Mononuclear cell (primary cell): ENCODE data around the gene MED25. TPM values are rescaled to one million over a fixed set of nuclear protein-coding genes. Genes with fewer than 3 reads are reported as not detected.

Experiments used
- H3K27me3 ChIP-seq: 2 replicates; pipeline ENCODE4 v1.6.0; 2011; ENCODE audit warnings: low read length, control low read depth; ENCODE audit not compliant: insufficient read depth
- H3K4me1 ChIP-seq: 2 replicates; pipeline ENCODE4 v1.5.1; 2011; ENCODE audit warnings: mild to moderate bottlenecking, low read length, control low read depth; ENCODE audit not compliant: insufficient read depth
- H3K4me3 ChIP-seq: 2 replicates; pipeline ENCODE4 v1.5.1; 2011; ENCODE audit warnings: mild to moderate bottlenecking, low read length, moderate library complexity
- H3K9me3 ChIP-seq: 2 replicates; pipeline ENCODE4 v1.5.1; 2011; ENCODE audit warnings: low read depth, mild to moderate bottlenecking, control low read depth, low read length
- total RNA-seq: library from RNA; depleted of rRNA; stranded (reverse); fragments of >200 nt; gene quantifications from one replicate; pipeline ENCODE4 v1.2.3, GENCODE V29; 2012

The MED25 gene
- total RNA-seq, 1 donor, result 15.1 TPM

DNA sequence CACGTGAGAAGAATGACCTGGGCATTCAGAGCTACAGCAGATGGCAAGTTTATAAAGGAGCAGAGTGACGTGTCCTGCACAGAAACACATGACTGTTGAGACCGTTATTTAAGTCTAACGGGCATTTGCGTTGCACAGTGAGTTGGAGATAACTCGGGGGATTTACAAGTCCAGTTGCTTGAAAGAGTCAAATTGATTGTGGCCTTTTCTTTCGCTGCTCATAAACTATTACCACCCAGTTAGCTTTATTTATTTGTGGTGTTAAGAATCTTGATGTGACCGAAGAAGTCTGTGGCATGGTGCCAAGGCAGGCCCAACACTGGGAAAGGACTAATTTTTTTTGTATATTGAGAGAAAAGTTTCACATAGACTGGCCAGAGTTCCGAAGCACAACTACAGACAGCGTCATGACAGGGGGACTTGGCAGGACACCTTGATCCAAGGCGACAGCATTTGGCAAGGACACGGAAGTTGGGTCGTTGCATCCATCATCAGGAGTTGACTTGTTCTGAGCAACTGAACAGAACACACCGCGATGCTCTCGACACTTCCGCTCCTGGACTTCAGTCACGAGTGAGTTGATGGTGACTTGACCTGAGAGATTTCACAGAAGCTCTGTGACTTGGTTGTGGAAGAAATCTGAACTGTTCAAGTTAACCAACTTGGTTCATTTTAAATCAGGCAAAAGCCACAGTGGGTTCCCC, 20.9 kb downstream of the MED25 start:
- H3K9me3 ChIP-seq, result no peaks in the 10 kb centered on the region
- H3K27me3 ChIP-seq, result no peaks in the 10 kb centered on the region
- H3K4me1 ChIP-seq, result peaks cover 10% of the 10 kb centered on the region
- H3K4me3 ChIP-seq, result no peak overlapping the region

DNA sequence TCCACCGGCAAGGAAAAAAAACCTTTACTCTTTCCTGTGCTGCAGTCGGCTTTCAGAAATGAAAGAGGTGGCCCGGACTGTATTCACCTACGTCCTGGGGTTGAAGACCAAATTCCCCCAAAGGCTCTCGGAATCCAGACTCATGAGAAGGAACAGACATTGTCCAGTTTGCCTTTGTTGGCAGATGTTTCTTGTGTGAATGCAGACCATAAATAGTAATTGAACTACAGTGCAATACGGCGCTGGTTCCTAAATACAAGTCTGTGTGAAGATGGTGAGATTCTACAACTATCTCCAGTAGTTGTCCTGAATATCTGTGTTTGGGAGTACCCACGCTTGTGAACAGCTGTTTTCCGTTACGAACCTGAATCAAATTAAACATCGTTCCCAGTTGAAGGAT, 21.6 kb downstream of the MED25 start:
- Histone ChIP-seq H3K4me1 (peaks cover 17% of the 10 kb centered on the region), H3K4me3 (no peak overlapping the region), H3K27me3 (no peaks in the 10 kb centered on the region), H3K9me3 (no peaks in the 10 kb centered on the region)

DNA sequence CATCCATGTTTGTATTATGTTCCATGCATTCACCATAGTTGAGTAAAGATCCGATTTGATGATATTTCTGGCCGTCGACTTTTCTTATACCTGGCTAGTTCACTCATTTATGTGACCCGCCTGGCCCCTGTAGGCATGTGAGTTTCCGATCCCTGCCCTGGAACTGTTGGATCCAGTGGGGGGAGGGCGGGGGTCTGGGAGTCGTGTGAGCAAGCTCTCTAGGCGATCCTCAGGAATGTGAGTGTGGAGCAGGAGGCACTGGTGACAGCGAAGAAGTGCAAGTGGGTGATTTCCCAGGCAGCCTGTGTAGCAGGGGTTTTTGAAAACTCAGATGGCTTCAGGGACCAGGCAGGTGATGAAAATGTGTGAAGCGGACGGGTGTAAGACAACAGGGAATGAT, 22.2 kb downstream of the MED25 start:
- Histone ChIP-seq H3K4me3 (no peak overlapping the region), H3K27me3 (no peaks in the 10 kb centered on the region), H3K9me3 (no peaks in the 10 kb centered on the region), H3K4me1 (peaks cover 23% of the 10 kb centered on the region)

DNA sequence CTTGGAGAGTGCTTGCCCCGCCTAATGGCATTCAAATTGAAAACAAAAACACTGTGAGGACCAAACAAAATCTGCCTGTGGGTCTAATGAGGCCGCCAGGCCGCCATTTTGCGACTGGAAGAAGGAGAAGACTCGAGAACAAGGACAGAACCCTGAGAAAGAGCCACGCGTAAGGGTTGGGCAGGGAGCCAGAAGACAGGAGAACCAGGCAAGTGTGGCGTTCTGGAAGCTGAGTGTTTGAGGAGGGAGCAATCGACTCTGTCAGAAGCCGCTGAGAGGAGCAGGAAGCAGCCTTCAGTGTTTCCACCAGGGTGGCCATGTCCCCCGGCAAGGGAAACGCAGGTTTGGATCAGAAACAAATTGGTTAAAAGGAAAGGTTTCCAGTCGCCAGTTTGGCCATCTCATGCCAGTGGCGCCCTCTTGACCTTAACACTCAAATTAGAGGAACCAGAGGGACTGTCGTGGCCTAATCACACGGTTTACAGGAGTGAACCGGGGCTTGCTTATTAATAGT, 22.7 kb downstream of the MED25 start:
- H3K4me3 ChIP-seq, result no peak overlapping the region
- no peaks in the 10 kb centered on the region for H3K27me3 ChIP-seq
- peaks cover 28% of the 10 kb centered on the region for H3K4me1 ChIP-seq
- no peaks in the 10 kb centered on the region for H3K9me3 ChIP-seq

DNA sequence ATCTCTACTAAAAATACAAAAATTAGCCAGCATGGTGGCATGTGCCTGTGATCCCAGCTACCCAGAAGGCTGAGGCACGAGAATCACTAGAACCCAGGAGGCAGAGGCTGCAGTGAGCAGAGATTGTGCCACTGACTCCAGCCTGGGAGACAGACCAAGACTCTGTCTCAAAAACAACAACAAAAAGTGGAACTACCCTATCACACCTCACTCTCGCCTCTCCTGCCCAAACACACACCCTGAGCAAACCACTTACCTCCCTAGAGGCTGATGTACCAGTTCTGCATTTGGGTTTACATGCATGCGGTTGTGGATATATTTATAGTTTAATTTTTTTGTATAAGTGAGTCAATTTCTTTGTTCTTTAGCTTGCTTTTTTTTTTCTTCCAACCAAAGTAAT, 25.2 kb downstream of the MED25 start:
- Histone ChIP-seq H3K27me3 (no peaks in the 10 kb centered on the region), H3K4me3 (no peak overlapping the region), H3K4me1 (peaks cover 36% of the 10 kb centered on the region), H3K9me3 (no peaks in the 10 kb centered on the region)

DNA sequence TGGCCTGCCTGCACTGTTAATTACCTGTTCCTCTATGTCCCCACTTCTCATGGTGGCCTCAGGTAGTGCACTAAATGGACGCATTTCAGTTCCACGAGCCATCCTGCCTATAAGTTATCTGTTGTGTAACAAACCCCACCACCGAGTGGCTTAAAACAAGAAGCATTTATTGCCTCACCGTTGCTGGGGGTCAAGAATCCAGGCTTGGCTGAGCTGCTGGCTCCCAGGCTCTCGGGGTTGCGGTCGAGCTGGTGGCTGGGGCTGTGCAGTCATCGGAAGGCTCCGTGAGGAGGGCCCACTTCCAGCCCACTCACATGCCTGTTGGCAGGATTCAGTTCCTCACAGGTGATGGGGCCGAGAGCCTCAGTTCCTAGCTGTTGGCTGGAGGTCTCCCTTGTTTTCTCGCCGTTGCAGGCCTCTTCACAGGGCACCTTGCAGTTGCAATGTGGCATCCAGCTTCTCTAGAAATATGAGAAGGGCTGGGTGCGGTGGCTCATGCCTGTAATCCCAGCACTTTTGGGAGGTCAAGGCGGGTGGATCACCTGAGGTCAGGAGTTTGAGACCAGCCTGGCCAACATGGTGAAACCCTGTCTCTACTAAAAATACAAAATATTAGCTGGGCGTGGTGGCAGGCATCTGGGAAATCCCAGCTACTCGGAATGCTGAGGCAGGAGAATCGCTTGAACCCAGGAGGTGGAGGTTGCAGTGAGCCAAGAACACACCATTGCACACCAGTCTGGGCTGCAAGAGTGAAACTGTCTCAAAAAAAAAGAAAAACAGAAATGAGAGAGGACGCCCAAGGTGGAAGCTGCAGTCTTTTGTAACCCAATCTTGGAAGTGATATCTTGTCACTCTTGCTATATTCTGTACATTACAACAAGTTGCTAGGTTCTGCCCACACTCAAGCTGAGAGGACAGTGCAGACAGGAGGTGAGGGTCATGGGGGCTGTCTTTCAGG, 26.3 kb downstream of the MED25 start:
- no peak overlapping the region for H3K4me3 ChIP-seq
- H3K9me3 ChIP-seq, result no peaks in the 10 kb centered on the region
- peaks cover 48% of the 10 kb centered on the region for H3K4me1 ChIP-seq
- no peaks in the 10 kb centered on the region for H3K27me3 ChIP-seq

DNA sequence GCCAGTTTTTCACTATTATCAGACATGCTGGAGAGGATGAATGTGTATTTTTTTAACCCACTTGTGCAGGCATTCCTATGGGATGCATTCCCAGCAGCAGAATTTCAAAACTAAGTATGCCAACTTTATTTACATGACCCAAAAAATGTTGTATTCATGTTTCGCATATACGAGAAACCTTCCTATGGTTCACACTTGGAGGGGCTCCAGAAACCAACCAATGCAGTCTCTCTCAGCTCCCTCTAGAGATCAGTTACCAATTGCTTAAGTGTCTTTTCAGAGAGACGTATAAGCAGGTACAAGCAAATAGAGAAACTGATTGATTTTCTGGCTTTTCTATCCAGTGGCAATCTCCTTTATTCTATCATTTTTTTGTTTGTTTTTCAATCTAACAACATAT, 27.3 kb downstream of the MED25 start:
- no peak overlapping the region for H3K4me3 ChIP-seq
- peaks cover 55% of the 10 kb centered on the region for H3K4me1 ChIP-seq
- no peaks in the 10 kb centered on the region for H3K27me3 ChIP-seq
- no peaks in the 10 kb centered on the region for H3K9me3 ChIP-seq

DNA sequence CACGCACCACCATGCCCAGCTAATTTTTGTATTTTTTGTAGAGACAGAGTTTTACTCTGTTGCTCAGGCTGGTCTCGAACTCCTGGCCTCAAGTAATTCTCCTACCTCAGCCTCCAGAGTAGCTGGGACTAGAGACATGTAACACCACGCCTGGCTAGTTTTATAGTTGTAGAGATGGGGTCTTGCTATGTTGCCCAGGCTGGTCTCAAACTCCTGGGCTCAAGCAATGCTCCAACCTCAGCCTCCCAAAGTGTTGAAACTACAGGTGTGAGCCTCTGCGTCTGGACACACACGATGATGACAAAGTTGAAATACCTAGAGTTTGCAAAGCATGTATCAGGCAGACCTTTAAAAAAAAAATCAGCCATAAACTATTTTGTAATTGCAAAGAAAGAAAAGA, 28.3 kb downstream of the MED25 start:
- no peaks in the 10 kb centered on the region for H3K27me3 ChIP-seq
- no peak overlapping the region for H3K4me3 ChIP-seq
- no peaks in the 10 kb centered on the region for H3K9me3 ChIP-seq
- H3K4me1 ChIP-seq, result peaks cover 56% of the 10 kb centered on the region

DNA sequence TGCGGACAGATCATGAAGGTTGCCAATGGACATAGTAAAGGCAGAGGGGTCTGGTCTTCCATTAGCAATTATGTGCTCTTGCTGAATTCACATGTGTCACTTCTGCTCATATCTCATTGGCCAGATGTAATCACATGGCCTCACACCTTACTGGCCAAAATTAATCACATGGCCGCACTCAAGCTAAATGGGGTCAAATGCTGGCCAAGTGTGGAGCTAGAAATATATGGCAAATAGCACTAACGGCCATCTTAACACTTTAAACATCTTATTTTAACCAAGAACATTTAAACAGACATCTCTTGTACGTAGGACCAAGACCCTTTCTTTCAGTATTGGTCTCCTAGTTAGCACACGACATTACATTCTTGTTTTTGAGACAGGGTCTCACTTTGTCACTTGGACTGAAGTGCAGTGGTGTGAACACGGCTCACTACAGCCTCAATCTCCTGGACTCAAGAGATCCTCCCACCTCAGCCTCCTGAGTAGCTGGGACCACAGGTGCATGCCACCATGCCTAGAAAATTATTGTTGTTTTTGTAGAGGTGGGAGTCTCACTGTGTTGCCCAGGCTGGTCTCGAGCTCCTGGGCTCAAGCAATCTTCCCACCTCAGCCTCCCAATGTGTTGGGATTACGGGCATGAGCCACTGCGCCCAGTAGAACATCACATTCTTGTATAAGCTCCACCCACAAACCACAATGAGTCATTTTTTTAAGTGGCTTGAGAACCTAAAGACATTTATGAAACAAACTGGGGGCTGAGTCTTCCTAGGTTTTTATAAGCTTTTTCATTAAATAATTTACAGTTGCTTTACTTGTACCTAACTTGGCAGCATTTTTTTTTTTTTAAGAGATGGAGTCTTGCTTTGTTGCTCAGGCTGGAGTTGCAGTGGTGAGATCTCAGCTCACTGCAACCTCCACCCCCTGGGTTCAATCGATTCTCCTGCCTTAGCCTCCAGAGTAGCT, 29.9 kb downstream of the MED25 start:
- H3K4me1 ChIP-seq, result peaks cover 69% of the 10 kb centered on the region
- H3K27me3 ChIP-seq, result peaks cover 4% of the 10 kb centered on the region
- H3K4me3 ChIP-seq, result no peak overlapping the region
- H3K9me3 ChIP-seq, result no peaks in the 10 kb centered on the region

DNA sequence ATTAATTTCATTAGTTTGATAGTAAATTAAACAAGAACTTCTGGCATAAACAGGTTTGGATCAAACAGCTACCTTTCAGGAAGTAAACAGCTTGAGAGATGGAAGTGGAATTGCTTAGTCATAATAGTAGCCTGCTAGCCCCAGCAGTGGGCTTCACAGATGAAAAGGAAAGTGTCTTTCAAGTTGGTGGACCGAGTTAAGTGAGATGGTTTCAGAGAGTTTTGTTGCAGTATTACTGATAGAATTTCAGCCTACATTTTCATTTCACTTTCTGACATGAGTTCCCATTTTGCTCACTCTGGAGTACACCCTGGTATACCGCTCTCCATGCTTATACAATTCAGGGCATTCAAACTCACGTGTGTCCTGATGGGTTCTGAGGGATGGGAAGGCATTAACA, 30.8 kb downstream of the MED25 start:
- Histone ChIP-seq H3K4me1 (peaks cover 62% of the 10 kb centered on the region), H3K4me3 (no peak overlapping the region)

DNA sequence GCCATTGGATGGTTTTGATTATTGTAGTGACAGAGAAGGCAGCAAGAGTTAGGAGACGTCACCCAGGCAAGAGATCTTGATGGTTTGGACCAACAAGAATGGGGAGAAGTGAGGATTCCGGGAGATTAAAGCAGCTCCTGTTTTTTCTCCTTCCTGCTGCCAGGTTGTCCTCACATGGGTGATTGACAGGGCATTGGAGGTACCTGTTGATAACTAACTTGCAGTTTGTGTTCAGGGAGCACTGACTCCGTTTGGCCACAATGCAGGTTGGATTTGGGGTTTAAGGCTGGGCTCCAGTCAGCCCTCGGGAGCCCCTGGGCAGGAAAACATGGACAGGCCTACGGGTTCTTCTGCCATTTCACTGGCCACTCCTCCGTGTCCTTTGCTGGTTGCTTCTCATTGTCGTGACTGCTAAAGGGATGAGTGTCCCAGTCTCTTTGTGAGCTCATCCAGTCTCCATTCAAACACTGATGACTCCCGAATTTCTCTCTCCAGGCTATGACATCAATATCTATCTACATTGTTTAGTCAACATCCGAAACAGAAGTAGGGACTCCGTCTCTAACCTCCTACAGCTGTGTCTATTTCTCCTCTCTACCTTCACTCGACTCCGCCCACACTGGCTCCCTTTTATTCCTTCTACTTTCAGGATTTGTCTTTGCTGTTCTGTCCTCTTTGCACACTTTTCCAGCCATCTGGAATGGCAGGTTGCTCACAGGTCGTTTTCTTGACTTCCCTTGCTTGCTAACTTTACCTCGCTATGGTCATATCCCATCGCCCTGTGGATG, 31.5 kb downstream of the MED25 start:
- Histone ChIP-seq H3K4me3 (no peak overlapping the region), H3K4me1 (peaks cover 55% of the 10 kb centered on the region), H3K9me3 (no peaks in the 10 kb centered on the region), H3K27me3 (peaks cover 4% of the 10 kb centered on the region)

More for the DNA sequence above, 30.8 kb downstream of the MED25 start:
- Histone ChIP-seq H3K27me3 (peaks cover 4% of the 10 kb centered on the region), H3K9me3 (no peaks in the 10 kb centered on the region)

DNA sequence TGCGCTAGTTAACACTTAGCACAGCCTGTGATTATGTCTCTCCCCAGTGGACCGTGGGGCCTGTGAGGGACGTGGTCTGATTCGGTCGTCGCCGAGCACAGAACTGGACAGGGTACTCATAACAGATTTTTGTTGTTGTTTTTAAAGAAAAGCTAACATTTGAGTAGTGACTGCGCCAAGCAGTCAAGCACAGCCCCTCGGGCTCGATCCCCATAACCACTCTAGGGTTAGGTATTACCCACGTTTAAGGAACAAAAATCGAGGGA, 32.1 kb downstream of the MED25 start:
- Histone ChIP-seq H3K9me3 (no peaks in the 10 kb centered on the region), H3K4me1 (peaks cover 49% of the 10 kb centered on the region), H3K27me3 (peaks cover 4% of the 10 kb centered on the region), H3K4me3 (peak overlapping the region; percentile 90)

DNA sequence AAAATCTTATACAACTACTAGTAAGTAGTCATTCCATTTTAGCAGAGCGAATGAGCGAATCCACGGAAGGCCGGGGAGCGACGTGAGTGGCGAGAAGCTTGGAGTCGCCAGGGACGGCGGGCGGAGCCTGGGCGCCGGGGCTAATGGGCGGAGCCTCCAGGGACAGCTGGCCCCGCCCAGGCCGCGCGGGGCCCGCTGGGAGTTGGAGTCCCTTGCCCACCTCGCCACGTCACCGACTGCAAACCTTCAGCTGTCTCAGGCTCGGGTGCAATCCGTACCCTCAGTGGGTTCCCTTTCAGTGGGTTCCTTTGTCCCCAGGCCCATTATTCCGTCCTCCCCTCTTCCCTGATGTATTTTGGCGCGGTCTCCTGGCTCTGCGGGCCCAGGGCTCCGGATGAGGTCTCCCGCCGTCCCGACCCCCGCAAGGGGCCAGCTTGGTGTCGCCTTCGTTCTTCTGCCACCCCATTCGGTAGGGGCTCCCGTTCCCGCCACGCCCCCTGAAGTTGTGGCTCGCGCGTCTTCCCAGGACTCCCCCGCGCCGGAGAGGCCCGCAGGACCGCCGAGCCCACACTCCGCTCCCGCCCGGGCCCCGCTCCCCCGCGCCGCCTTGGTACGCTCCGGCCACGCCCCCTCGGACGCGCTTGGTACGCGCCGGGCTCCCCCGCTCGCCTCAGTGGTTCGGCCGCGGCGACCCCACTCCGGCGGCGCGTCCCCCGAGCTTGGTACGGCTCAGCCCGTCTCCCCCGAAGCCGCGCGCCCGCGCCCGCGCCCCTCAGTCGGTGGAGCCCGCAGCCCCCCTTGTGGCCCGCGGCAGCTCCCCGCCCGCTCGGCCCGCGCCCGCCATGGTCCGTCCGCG, 32.6 kb downstream of the MED25 start, which contains the start of gene PTOV1:
Gene PTOV1, plus strand, starts transcription at position 673 of the 856 bp plus-strand sequence.
- H3K4me3 ChIP-seq, result peak within 1 kb of the TSS; percentile 90

More for the DNA sequence above, 32.6 kb downstream of the MED25 start, which contains the start of gene PTOV1:
- peaks cover 44% of the 10 kb centered on the region for H3K4me1 ChIP-seq
- H3K27me3 ChIP-seq, result peaks cover 4% of the 10 kb centered on the region
- H3K9me3 ChIP-seq, result no peaks in the 10 kb centered on the region
